Immature natural killer cell (primary cell): ENCODE measurements around the gene ACTR2. TPM values are rescaled to one million over a fixed set of nuclear protein-coding genes. Genes with fewer than 3 reads are reported as not detected.

ENCODE experiments used
- DNase-seq, 3 donors: peaks; one replicate each; pipeline ENCODE4 v3.0.0; 2022; ENCODE audit warnings: mixed read lengths in 1 of 3
- H3K27ac Mint-ChIP-seq, 6 donors: one replicate each; pipeline ENCODE4 v1.8.0; 2020; ENCODE audit warnings: mixed read lengths in 6 of 6, mild to moderate bottlenecking in 5 of 6, inconsistent platforms in 4 of 6, moderate library complexity in 3 of 6
- H3K27me3 Mint-ChIP-seq, 3 donors: one replicate each; pipeline ENCODE4 v1.8.0; 2020 to 2021; ENCODE audit warnings: low read depth in 3 of 3, mild to moderate bottlenecking in 3 of 3, mixed read lengths in 3 of 3, moderate library complexity in 3 of 3, inconsistent platforms in 1 of 3
- H3K36me3 Mint-ChIP-seq, 3 donors: one replicate each; pipeline ENCODE4 v1.8.0; 2020; ENCODE audit warnings: mixed read lengths in 3 of 3, inconsistent platforms in 2 of 3, mild to moderate bottlenecking in 2 of 3
- H3K4me1 Mint-ChIP-seq, 2 donors: one replicate each; pipeline ENCODE4 v1.8.0; 2020; ENCODE audit warnings: inconsistent platforms in 2 of 2, mild to moderate bottlenecking in 2 of 2, mixed read lengths in 2 of 2, moderate library complexity in 1 of 2
- H3K4me3 Mint-ChIP-seq, 5 donors: one replicate each; pipeline ENCODE4 v1.8.0; 2020; ENCODE audit warnings: mild to moderate bottlenecking in 5 of 5, mixed read lengths in 5 of 5, inconsistent platforms in 3 of 5, moderate library complexity in 3 of 5
- H3K9me3 Mint-ChIP-seq, 6 donors: one replicate each; pipeline ENCODE4 v1.8.0; 2020; ENCODE audit warnings: mild to moderate bottlenecking in 6 of 6, mixed read lengths in 6 of 6, inconsistent platforms in 4 of 6, moderate library complexity in 3 of 6
- polyA plus RNA-seq, 3 donors: library from polyadenylated mRNA; unstranded; fragments of 300-500 nt; fragmentation: Illumina TruSeq; gene quantifications; one replicate each; pipeline ENCODE4 v1.2.3, GENCODE V29; 2021

Gene ACTR2
- polyA plus RNA-seq, 3 donors from 2014 or later, result 292 to 478 (median 422) TPM

- Mint-ChIP-seq H3K36me3 (no peaks in the 10 kb centered on the region), H3K27ac (no peak overlapping the region), H3K27me3 (peaks cover 12 to 40% (median 40%) of the 10 kb centered on the region in 3 donors), H3K9me3 (no peaks in the 10 kb centered on the region), H3K4me3 (peak overlapping the region in 1 of 5 donors; percentile 19), H3K4me1 (peaks cover 36 to 47% of the 10 kb centered on the region in 2 donors)
- DNase-seq, result no peak
These were observed 69.3 kb downstream of the ACTR2 start for GRCh38 chr2:65296971-65297370.

DNA sequence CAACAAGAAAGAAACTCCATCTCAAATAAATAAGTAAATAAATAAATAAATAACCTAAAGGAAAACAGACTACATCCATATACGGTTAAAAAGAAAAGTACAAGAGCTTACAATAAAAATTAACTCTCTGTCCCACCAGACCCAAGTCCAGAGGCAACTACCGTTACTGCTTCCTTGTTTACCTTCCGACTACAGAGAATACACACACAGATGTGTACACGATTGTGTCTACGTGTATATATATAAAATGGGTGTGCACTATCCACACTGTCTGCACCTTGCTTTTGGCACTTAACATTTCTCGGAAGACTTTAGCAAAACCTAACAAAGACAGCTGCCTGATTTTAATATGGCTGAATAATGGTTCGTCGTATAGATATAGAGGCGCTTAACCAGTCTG is 69.9 kb downstream of the ACTR2 start:
- H3K27me3 Mint-ChIP-seq, result peaks cover 13 to 43% (median 43%) of the 10 kb centered on the region in 3 donors
- H3K4me1 Mint-ChIP-seq, result peaks cover 42 to 53% of the 10 kb centered on the region in 2 donors
- H3K4me3 Mint-ChIP-seq, result no peak overlapping the region
- H3K27ac Mint-ChIP-seq, result no peak overlapping the region
- no peaks in the 10 kb centered on the region for H3K36me3 Mint-ChIP-seq
- no peak for DNase-seq
- peaks cover 0 to 3% (median 0%) of the 10 kb centered on the region in 6 donors for H3K9me3 Mint-ChIP-seq

- peaks cover 43 to 56% of the 10 kb centered on the region in 2 donors for H3K4me1 Mint-ChIP-seq
- H3K4me3 Mint-ChIP-seq, result peak overlapping the region in 3 of 5 donors; percentile 5 to 33 (median 10)
- H3K36me3 Mint-ChIP-seq, result peaks cover 0 to 2% (median 0%) of the 10 kb centered on the region in 3 donors
- DNase-seq, result no peak
- H3K27me3 Mint-ChIP-seq, result peaks cover 13 to 48% (median 43%) of the 10 kb centered on the region in 3 donors
- peaks cover 0 to 3% (median 0%) of the 10 kb centered on the region in 6 donors for H3K9me3 Mint-ChIP-seq
- H3K27ac Mint-ChIP-seq, result no peak overlapping the region
These were observed 70.5 kb downstream of the ACTR2 start for GRCh38 chr2:65298089-65298488.

GRCh38 chr2:65299246-65299645 is 71.6 kb downstream of the ACTR2 start:
- H3K4me1 Mint-ChIP-seq, result peaks cover 43 to 56% of the 10 kb centered on the region in 2 donors
- H3K9me3 Mint-ChIP-seq, result peaks cover 0 to 3% (median 0%) of the 10 kb centered on the region in 6 donors
- H3K27ac Mint-ChIP-seq, result peak overlapping the region in 1 of 6 donors; percentile 56
- H3K4me3 Mint-ChIP-seq, result peak overlapping the region; percentile 42 to 76 (median 62)
- DNase-seq, result peak; percentile 38 to 50 (median 44)
- H3K36me3 Mint-ChIP-seq, result peaks cover 0 to 4% (median 0%) of the 10 kb centered on the region in 3 donors
- H3K27me3 Mint-ChIP-seq, result peaks cover 13 to 51% (median 43%) of the 10 kb centered on the region in 3 donors

GRCh38 chr2:65300134-65300760 is 72.6 kb downstream of the ACTR2 start:
- Mint-ChIP-seq H3K36me3 (peaks cover 0 to 4% (median 0%) of the 10 kb centered on the region in 3 donors), H3K27ac (peak overlapping the region; percentile 35 to 93 (median 68)), H3K9me3 (peaks cover 0 to 3% (median 0%) of the 10 kb centered on the region in 6 donors), H3K4me1 (peaks cover 43 to 56% of the 10 kb centered on the region in 2 donors), H3K27me3 (peaks cover 13 to 47% (median 46%) of the 10 kb centered on the region in 3 donors), H3K4me3 (peak overlapping the region; percentile 76 to 90 (median 82))
- DNase-seq, result no peak

DNA sequence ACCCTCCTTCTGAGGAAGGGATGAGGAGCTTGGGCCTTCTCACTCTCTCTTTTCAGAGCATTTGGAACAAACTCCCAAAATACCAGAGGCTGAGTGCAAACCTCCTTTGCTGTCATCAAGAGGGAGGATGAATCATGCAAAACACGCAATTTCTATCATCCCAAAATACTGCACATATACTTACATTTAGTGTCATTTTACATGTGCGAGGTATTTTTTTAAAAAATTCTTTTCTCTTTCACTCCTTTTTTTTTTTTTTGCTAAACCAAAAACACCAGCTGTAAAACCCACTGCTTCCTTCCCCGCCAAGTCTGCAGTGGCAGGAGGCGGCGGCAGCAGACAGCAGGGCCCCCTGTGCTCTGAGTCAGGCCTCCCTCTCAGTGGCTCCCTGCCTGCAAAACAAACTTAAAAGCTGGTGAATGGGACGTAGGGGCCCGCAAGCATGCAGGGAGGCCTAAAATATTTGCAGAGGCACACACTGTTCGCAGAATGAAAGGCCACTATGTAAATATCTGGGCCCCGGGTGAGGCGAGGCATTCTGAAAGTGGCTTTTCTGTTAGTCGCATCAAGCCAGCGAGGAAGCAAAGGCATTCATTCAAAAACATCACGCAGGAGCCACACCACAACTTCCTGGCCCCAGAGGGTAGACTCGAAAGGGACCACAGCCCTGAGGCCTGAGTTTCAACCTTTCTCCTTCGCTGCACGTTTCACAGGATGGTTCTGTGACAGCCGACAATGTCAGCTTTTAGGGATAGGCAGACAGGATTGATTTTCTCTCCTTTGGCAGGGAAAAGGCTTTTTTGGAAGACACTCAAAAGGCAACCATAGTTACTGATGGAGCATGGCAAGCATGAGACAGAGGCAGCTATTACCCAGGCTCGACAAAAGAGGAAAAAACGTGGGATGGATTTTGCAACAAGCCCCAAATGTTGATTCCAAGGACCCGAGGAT is 73.4 kb downstream of the ACTR2 start:
- Mint-ChIP-seq H3K9me3 (peaks cover 0 to 3% (median 0%) of the 10 kb centered on the region in 6 donors), H3K27me3 (peaks cover 12 to 45% (median 45%) of the 10 kb centered on the region in 3 donors), H3K4me1 (peaks cover 43 to 56% of the 10 kb centered on the region in 2 donors), H3K27ac (peak overlapping the region; percentile 78 to 94 (median 88)), H3K4me3 (peak overlapping the region; percentile 76 to 90 (median 82)), H3K36me3 (peaks cover 0 to 11% (median 0%) of the 10 kb centered on the region in 3 donors)
- DNase-seq, result peak; percentile 77 to 78 (median 78)

DNA sequence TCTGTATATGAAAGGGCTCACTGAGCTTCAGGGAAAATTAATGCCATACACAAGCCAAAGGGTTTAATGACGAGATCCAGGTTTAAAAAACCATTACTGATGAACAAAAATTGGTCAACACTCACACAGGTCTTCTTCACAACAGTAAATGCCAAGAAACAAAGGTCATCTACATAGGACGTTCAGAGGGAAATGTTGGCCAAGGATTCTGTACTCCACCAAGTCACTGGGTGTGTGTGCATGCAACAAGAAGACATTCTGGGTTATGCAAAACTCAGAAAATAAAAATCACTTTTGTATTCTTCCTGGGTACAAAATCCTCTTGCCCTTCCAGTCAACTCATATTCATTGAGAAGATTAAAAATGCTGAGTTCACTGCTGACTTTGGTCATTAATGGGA is 78.3 kb downstream of the ACTR2 start:
- peaks cover 7 to 23% (median 17%) of the 10 kb centered on the region in 3 donors for H3K27me3 Mint-ChIP-seq

GRCh38 chr2:65309699-65310098 is 82.1 kb downstream of the ACTR2 start:
- no peak overlapping the region for H3K4me3 Mint-ChIP-seq
- H3K4me1 Mint-ChIP-seq, result no peaks in the 10 kb centered on the region
- H3K9me3 Mint-ChIP-seq, result no peaks in the 10 kb centered on the region
- H3K36me3 Mint-ChIP-seq, result peaks cover 24 to 25% (median 24%) of the 10 kb centered on the region in 3 donors
- no peak overlapping the region for H3K27ac Mint-ChIP-seq
- H3K27me3 Mint-ChIP-seq, result peaks cover 0 to 8% (median 0%) of the 10 kb centered on the region in 3 donors
- DNase-seq, result no peak

More for the DNA sequence above, 78.3 kb downstream of the ACTR2 start:
- H3K27ac Mint-ChIP-seq, result no peak overlapping the region
- DNase-seq, result no peak
- peaks cover 0 to 3% (median 0%) of the 10 kb centered on the region in 6 donors for H3K9me3 Mint-ChIP-seq
- H3K36me3 Mint-ChIP-seq, result peaks cover 0 to 11% (median under 1%) of the 10 kb centered on the region in 3 donors
- H3K4me1 Mint-ChIP-seq, result peaks cover 17 to 19% of the 10 kb centered on the region in 2 donors
- H3K4me3 Mint-ChIP-seq, result no peak overlapping the region

DNA sequence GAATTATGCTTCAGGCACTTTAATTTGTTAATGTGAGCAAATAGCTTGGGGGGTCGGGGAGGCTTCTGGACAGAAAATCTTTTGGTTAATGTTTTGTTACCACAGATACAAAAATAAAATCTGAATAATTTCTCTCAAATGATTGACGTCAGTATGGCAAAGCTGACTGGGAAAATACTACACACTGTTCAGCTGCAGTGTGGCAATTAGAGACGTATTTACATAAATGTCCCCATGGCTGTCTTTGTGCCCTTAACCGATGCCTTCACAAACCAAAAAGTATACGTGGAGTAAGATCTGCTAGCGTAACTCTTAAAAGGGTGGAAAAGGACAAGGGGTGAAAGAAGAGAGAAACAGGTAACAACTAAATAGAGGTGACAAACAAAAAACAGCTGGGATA is 83.4 kb downstream of the ACTR2 start:
- H3K36me3 Mint-ChIP-seq, result peaks cover 17 to 24% (median 24%) of the 10 kb centered on the region in 3 donors
- no peaks in the 10 kb centered on the region for H3K4me1 Mint-ChIP-seq
- DNase-seq, result no peak
- no peak overlapping the region for H3K4me3 Mint-ChIP-seq
- H3K27ac Mint-ChIP-seq, result no peak overlapping the region
- H3K27me3 Mint-ChIP-seq, result peaks cover 0 to 5% (median 0%) of the 10 kb centered on the region in 3 donors
- H3K9me3 Mint-ChIP-seq, result no peaks in the 10 kb centered on the region

DNA sequence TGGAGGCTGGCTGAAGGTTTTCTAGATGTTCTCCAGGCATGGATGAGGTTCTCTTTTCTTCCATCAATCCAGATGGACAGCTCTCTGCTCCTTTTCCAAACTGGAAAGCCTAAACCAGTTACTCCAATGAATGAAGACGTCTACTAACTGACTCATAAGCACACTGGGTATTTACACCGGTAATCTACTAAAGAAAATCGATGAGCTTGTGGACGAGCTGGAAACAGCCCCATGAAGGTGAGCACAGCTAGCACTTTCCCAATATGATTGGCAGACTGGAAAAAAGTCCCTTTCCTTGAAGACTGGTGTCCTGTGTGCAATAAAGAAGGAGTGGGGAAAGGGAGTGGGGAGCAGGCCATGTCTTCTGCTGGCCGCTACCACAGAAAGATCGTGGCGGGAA is 84.0 kb downstream of the ACTR2 start:
- Mint-ChIP-seq H3K4me1 (no peaks in the 10 kb centered on the region), H3K27me3 (peaks cover 0 to 5% (median 3%) of the 10 kb centered on the region in 3 donors), H3K4me3 (no peak overlapping the region), H3K36me3 (peaks cover 17 to 24% (median 24%) of the 10 kb centered on the region in 3 donors), H3K9me3 (no peaks in the 10 kb centered on the region), H3K27ac (no peak overlapping the region)
- DNase-seq, result no peak

GRCh38 chr2:65313126-65313953 is 85.7 kb downstream of the ACTR2 start:
- peaks cover 17 to 24% (median 24%) of the 10 kb centered on the region in 3 donors for H3K36me3 Mint-ChIP-seq

GRCh38 chr2:65313954-65314256 is 86.3 kb downstream of the ACTR2 start:
- H3K27ac Mint-ChIP-seq, result no peak overlapping the region
- H3K36me3 Mint-ChIP-seq, result peaks cover 17 to 26% (median 24%) of the 10 kb centered on the region in 3 donors
- no peaks in the 10 kb centered on the region for H3K4me1 Mint-ChIP-seq
- no peak for DNase-seq
- H3K9me3 Mint-ChIP-seq, result no peaks in the 10 kb centered on the region
- peaks cover 0 to 4% (median 3%) of the 10 kb centered on the region in 3 donors for H3K27me3 Mint-ChIP-seq
- H3K4me3 Mint-ChIP-seq, result no peak overlapping the region

More at GRCh38 chr2:65313126-65313953, 85.7 kb downstream of the ACTR2 start:
- H3K9me3 Mint-ChIP-seq, result no peaks in the 10 kb centered on the region
- no peak for DNase-seq
- H3K27ac Mint-ChIP-seq, result no peak overlapping the region
- H3K27me3 Mint-ChIP-seq, result peaks cover 0 to 4% (median 3%) of the 10 kb centered on the region in 3 donors
- no peaks in the 10 kb centered on the region for H3K4me1 Mint-ChIP-seq
- H3K4me3 Mint-ChIP-seq, result no peak overlapping the region
